GM12801 (cell line): ENCODE data around the gene RCN1.

Experiments used
- CTCF ChIP-seq: IDR thresholded peaks from one replicate; pipeline ENCODE4 v1.5.1; 2011; ENCODE audit warnings: control low read depth; ENCODE audit not compliant: insufficient read length; ENCODE audit errors: extremely low read depth

Gene RCN1

GRCh38 chr11:32118025-32118974 lies 27.4 kb downstream of the RCN1 start:
- no peak for TF ChIP-seq CTCF

GRCh38 chr11:32121012-32121411 lies 30.1 kb downstream of the RCN1 start:
- TF ChIP-seq CTCF, result no peak

- no peak for TF ChIP-seq CTCF
These were observed 31.3 kb downstream of the RCN1 start for GRCh38 chr11:32122200-32122599.

- no peak for TF ChIP-seq CTCF
These were observed 40.4 kb downstream of the RCN1 start for GRCh38 chr11:32131321-32131720.

- no peak for TF ChIP-seq CTCF
These were observed 45.8 kb downstream of the RCN1 start for GRCh38 chr11:32136657-32137056.

- TF ChIP-seq CTCF, result no peak
These were observed 46.4 kb downstream of the RCN1 start for GRCh38 chr11:32137263-32137662.

GRCh38 chr11:32137869-32138268 lies 47.0 kb downstream of the RCN1 start:
- no peak for TF ChIP-seq CTCF
